AG04450 (cell line): ENCODE results near the gene PDE11A. TPM values are rescaled to one million over a fixed set of nuclear protein-coding genes. Genes with fewer than 3 reads are reported as not detected.

Experiments
- CTCF ChIA-PET: fragments of 300-600, 350-600 bp; formaldehyde crosslinking; extraction: SDS; loops from one replicate; lab custom pipeline; 2022; ENCODE audit warnings: antibody characterized with exemption, inconsistent platforms; lab: Charles Lee
- POLR2A ChIA-PET: fragments of 350-600 bp; formaldehyde crosslinking; extraction: SDS; loops from one replicate; lab custom pipeline; 2021; ENCODE audit warnings: antibody characterized with exemption, inconsistent platforms; lab: Yijun Ruan, JAX
- DNase-seq: peaks from one replicate; pipeline ENCODE4 v3.0.0-alpha.2; 2011; ENCODE audit warnings: low read depth, low spot score
- H3K27ac ChIP-seq: one replicate; pipeline ENCODE4 v1.5.1; 2012; ENCODE audit warnings: low read depth, low read length, control low read depth
- H3K27me3 ChIP-seq: one replicate; pipeline ENCODE4 v1.6.0; 2012; ENCODE audit warnings: low read length; ENCODE audit not compliant: control insufficient read depth, insufficient read depth
- H3K4me3 ChIP-seq: 2 replicates; pipeline ENCODE4 v1.5.1; 2011; ENCODE audit warnings: mild to moderate bottlenecking, low read depth, low read length, control low read depth
- H3K9me3 ChIP-seq: 2 replicates; pipeline ENCODE4 v1.5.1; 2012; ENCODE audit warnings: low read length; ENCODE audit not compliant: control insufficient read depth, insufficient read depth
- polyA plus RNA-seq: library from polyadenylated mRNA; depleted of rRNA; stranded (reverse); fragments of >200 nt; gene quantifications from 2 replicates; pipeline ENCODE4 v1.2.3, GENCODE V29; 2011
- TF ChIP-seq, protein P1 (sequence below): IDR thresholded peaks from 2 replicates; pipeline ENCODE4 v1.5.1; 2011; ENCODE audit warnings: low read depth, low read length, control low read depth, inconsistent platforms

Gene PDE11A
- polyA plus RNA-seq, 1 experiment, result 0.24 TPM

DNA sequence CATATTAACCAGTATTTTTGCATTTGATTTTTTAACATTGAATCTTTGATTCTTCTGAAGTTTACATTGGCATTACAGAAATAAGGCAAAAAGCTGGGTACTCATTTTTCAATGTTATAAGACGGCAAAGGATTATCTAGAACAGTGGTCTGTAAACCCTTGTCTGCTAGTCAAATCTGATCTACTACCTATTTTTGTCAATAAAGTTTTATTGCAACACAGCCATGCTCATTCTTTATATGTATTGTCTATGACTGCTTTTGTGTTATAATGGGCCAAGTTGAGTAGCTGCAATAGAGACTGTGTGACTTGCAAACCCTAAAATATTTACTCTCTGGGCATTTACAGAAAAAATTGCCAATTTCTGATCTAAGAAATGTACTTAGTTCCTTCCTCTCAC, 181.0 kb downstream of the PDE11A start:
- Histone ChIP-seq H3K4me3 (no peak overlapping the region), H3K9me3 (no peaks in the 10 kb centered on the region), H3K27ac (no peak overlapping the region), H3K27me3 (no peaks in the 10 kb centered on the region)
- ChIA-PET POLR2A (no interaction called here), CTCF (interaction anchor here (0.6 to 0.8 kb wide), 2 partner anchors 37 to 92 kb away, joined by 3 to 5 read pairs; no protein-coding TSS in a partner anchor)
- no peak for DNase-seq
- TF ChIP-seq, protein P1, sequence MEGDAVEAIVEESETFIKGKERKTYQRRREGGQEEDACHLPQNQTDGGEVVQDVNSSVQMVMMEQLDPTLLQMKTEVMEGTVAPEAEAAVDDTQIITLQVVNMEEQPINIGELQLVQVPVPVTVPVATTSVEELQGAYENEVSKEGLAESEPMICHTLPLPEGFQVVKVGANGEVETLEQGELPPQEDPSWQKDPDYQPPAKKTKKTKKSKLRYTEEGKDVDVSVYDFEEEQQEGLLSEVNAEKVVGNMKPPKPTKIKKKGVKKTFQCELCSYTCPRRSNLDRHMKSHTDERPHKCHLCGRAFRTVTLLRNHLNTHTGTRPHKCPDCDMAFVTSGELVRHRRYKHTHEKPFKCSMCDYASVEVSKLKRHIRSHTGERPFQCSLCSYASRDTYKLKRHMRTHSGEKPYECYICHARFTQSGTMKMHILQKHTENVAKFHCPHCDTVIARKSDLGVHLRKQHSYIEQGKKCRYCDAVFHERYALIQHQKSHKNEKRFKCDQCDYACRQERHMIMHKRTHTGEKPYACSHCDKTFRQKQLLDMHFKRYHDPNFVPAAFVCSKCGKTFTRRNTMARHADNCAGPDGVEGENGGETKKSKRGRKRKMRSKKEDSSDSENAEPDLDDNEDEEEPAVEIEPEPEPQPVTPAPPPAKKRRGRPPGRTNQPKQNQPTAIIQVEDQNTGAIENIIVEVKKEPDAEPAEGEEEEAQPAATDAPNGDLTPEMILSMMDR, result no peak

DNA sequence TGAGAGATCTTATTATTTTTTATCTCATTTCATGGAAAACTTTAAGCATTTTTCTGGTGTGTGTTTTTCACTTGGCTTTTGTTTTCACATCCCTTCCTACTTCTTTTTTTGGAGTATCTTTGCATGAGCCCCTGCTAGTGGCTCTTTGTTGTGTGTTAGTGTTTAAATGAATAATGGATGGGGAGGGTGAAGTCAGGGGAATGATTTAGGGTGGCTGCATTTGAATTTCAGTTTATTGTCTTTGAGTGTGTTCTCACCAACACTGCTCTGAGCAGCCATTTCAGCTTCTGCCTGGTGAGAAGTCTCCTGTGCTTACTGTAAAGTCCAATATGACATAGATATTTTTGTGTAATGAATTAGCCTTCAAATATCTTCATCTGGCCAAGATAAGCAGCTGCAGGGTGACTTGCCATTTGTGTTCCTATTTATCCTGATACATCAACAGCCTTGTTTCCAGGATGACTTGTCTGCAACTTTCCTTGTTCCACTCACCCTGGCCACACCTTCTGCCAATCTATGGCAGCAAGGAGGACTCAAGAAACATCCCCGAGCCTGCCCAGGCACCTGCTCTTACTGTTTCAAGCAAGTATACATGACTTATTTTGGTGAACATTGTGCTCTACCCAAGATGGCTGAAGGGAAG, 182.6 kb downstream of the PDE11A start:
- H3K9me3 ChIP-seq, result no peaks in the 10 kb centered on the region
- TF ChIP-seq, protein P1, result no peak
- H3K27me3 ChIP-seq, result no peaks in the 10 kb centered on the region
- no peak overlapping the region for H3K27ac ChIP-seq
- DNase-seq, result no peak
- H3K4me3 ChIP-seq, result no peak overlapping the region
- CTCF ChIA-PET, result interaction anchor here (1.8 kb wide), 1 partner anchor 17 kb away, joined by 6 read pairs; no protein-coding TSS in a partner anchor
- POLR2A ChIA-PET, result no interaction called here

DNA sequence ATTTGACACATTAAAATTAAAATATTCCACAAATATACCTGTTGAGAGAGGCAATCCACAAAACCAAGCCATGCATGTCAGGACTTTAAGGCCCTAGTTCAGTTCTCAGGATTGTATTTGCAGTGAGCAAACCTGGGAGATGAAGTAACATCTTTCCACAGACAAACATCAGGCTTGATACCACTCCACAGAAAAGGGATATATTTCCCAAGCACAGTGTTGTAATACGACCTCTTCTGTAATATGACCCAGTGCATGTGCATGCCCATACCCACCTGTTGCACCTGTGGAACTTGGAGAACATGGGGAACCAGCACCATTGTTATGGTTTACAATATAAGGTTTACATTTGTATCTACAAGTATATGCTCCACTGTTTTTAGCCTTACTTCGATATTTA, 184.0 kb downstream of the PDE11A start:
- DNase-seq, result no peak
- POLR2A ChIA-PET, result no interaction called here

DNA sequence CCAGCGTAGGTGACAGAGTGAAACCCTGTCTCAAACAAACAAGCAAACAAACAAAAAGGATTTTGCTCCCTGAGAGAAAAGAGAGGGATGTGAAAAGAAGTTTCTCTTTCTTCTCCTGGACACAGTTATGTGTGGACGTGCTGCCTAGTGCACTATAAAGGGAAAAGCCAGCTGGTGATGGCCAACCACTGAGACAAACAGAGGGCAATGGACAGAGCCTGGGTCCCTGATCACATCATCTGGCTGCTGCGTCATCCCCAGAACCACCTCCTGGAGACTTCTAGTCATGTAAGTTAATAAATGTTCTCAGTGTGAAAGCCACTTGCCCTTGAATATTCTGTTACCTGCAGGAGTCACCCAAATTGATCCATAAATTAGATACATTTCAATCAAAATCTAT, 184.9 kb downstream of the PDE11A start:
- Histone ChIP-seq H3K27me3 (no peaks in the 10 kb centered on the region), H3K9me3 (no peaks in the 10 kb centered on the region), H3K27ac (no peak overlapping the region), H3K4me3 (no peak overlapping the region)
- TF ChIP-seq, protein P1, result no peak
- ChIA-PET POLR2A (no interaction called here), CTCF (interaction anchor here (0.6 to 1.0 kb wide), 2 partner anchors 19 to 95 kb away, joined by 3 read pairs; no protein-coding TSS in a partner anchor)
- DNase-seq, result no peak

More for the DNA sequence above, 184.0 kb downstream of the PDE11A start:
- CTCF ChIA-PET, result interaction anchor here (0.6 to 1.0 kb wide), 2 partner anchors 18 to 95 kb away, joined by 3 read pairs; no protein-coding TSS in a partner anchor
- no peaks in the 10 kb centered on the region for H3K9me3 ChIP-seq
- H3K27me3 ChIP-seq, result no peaks in the 10 kb centered on the region
- H3K4me3 ChIP-seq, result no peak overlapping the region
- TF ChIP-seq, protein P1, result no peak
- H3K27ac ChIP-seq, result no peak overlapping the region

DNA sequence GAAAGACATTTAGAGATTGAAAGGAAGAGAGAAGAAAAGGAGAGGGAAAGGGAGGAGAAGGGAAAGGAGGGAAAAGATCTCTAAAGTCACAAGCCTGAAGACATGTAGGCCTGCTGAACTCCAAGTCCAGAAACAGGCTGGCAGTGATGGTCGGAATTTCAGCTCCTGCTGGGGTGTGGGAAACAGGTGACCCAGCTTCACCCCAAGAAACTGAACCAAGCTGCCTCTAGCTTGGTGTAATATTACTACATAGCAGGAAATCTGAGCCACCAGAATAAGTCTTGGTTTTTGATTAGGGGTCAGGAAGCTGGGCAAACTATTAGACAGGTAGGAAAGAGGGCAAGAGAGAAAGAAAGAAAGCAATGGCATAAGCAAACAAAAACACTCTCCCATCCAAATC, 185.8 kb downstream of the PDE11A start:
- TF ChIP-seq, protein P1, result no peak
- no peaks in the 10 kb centered on the region for H3K27me3 ChIP-seq
- no peak overlapping the region for H3K4me3 ChIP-seq
- H3K27ac ChIP-seq, result no peak overlapping the region
- DNase-seq, result no peak
- H3K9me3 ChIP-seq, result no peaks in the 10 kb centered on the region
- POLR2A ChIA-PET, result no interaction called here
- CTCF ChIA-PET, result no interaction called here
